Breast epithelium (tissue), 4 donors: ENCODE results near the gene CNTRL. TPM values are rescaled to one million over a fixed set of nuclear protein-coding genes. Genes with fewer than 3 reads are reported as not detected.
"Not testable (repeated sequence)": the region's sequence is repeated elsewhere in the genome, so short reads cannot be mapped to it uniquely, and the experiment has no call there.

ENCODE experiments used
- DNase-seq, 2 donors: peaks; one replicate each; pipeline ENCODE4 v3.0.0-alpha.2; 2019; ENCODE audit warnings: low spot score in 2 of 2
- H3K27ac ChIP-seq, 2 donors: fragments of 200-600 bp; sonication (generic) in 1 of 2; one replicate each; pipeline ENCODE4 v1.5.1; 2016 to 2019; ENCODE audit warnings: mild to moderate bottlenecking in 1 of 2
- H3K27me3 ChIP-seq, 2 donors: fragments of 200-600 bp; sonication (generic) in 1 of 2; one replicate each; pipeline versions ENCODE4 v1.5.1 to v1.6.0; 2017 to 2019; ENCODE audit warnings: control low read depth in 1 of 2, mild to moderate bottlenecking in 1 of 2
- H3K36me3 ChIP-seq: fragments of 200-600 bp; one replicate; pipeline ENCODE4 v1.5.1; 2019
- H3K4me1 ChIP-seq, 2 donors: fragments of 200-600 bp; sonication (generic); one replicate each; pipeline ENCODE4 v1.5.1; 2016 to 2019; ENCODE audit warnings: control low read depth in 1 of 2
- H3K4me3 ChIP-seq, 3 donors: fragments of 200-600 bp; sonication (generic); 1 replicate in 2 of 3; 2 replicates in 1 of 3; pipeline ENCODE4 v1.5.1; 2016 to 2019; ENCODE audit warnings: mild to moderate bottlenecking in 3 of 3, moderate library complexity in 2 of 3
- H3K9me3 ChIP-seq, 2 donors: fragments of 200-600 bp; sonication (generic) in 1 of 2; one replicate each; pipeline ENCODE4 v1.5.1; 2016 to 2019; ENCODE audit warnings: control low read depth in 1 of 2
- POLR2A ChIP-seq: fragments of 450-650 bp; IDR thresholded peaks from one replicate; pipeline ENCODE4 v1.6.1; 2016; ENCODE audit warnings: antibody characterized with exemption, mild to moderate bottlenecking, moderate library complexity
- POLR2AphosphoS5 ChIP-seq, 3 donors: sonication (generic); formaldehyde crosslinking; IDR thresholded peaks; one replicate each; pipeline ENCODE4 v1.6.1; 2017; ENCODE audit warnings: antibody characterized with exemption in 3 of 3
- intact Hi-C: fragments of 100-400 bp; cut with DNase I; formaldehyde crosslinking; loops from one replicate; pipeline ENCODE4 v1.15.1; 2023; ENCODE audit warnings: low total_unique reads
- total RNA-seq, 3 donors: library from RNA; depleted of rRNA; stranded (reverse); fragments of >200 nt; gene quantifications; one replicate each; pipeline ENCODE4 v1.1.0, GENCODE V29; 2016
- TF ChIP-seq, protein P1 (sequence below), 3 donors: fragments of 450-650 bp; IDR thresholded peaks; one replicate each; pipeline ENCODE4 v1.5.1; 2016 to 2017; ENCODE audit warnings: antibody characterized with exemption in 3 of 3, mild to moderate bottlenecking in 3 of 3, moderate library complexity in 3 of 3

Gene CNTRL
- total RNA-seq, 3 donors from 2014 or later: 18.4 to 26.8 (median 22.9) TPM

DNA sequence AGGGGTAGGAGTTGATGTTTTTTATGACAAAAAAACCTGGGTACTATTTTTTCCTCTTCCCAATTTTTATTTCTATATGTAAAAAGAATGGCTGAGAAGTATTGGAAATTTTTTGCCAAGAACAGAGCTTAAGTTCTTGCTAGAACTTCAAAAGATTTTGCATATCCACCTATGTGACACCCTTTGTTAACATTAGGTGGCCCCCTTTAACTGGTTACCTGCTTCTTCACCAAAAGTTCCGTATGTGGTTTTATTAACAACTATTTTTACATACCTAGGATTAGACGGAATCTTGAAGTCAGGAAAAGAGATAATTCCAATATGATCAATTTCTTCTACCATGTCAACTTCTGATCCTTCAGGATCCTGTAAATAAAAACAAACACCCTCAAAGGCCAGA is 40.2 kb upstream of the CNTRL start:
- no peaks in the 10 kb centered on the region for H3K4me1 ChIP-seq
- H3K27me3 ChIP-seq: no peaks in the 10 kb centered on the region
- TF ChIP-seq, protein P1, sequence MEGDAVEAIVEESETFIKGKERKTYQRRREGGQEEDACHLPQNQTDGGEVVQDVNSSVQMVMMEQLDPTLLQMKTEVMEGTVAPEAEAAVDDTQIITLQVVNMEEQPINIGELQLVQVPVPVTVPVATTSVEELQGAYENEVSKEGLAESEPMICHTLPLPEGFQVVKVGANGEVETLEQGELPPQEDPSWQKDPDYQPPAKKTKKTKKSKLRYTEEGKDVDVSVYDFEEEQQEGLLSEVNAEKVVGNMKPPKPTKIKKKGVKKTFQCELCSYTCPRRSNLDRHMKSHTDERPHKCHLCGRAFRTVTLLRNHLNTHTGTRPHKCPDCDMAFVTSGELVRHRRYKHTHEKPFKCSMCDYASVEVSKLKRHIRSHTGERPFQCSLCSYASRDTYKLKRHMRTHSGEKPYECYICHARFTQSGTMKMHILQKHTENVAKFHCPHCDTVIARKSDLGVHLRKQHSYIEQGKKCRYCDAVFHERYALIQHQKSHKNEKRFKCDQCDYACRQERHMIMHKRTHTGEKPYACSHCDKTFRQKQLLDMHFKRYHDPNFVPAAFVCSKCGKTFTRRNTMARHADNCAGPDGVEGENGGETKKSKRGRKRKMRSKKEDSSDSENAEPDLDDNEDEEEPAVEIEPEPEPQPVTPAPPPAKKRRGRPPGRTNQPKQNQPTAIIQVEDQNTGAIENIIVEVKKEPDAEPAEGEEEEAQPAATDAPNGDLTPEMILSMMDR (IDR thresholded peaks at IDR 0.05): no peak
- TF ChIP-seq POLR2A: no peak
- TF ChIP-seq POLR2AphosphoS5 (IDR thresholded peaks at IDR 0.05): no peak
- intact Hi-C loops: no loop called here
- H3K9me3 ChIP-seq: no peaks in the 10 kb centered on the region
- no peak overlapping the region for H3K27ac ChIP-seq
- H3K4me3 ChIP-seq: no peak overlapping the region
- DNase-seq: no peak
- no peaks in the 10 kb centered on the region for H3K36me3 ChIP-seq

DNA sequence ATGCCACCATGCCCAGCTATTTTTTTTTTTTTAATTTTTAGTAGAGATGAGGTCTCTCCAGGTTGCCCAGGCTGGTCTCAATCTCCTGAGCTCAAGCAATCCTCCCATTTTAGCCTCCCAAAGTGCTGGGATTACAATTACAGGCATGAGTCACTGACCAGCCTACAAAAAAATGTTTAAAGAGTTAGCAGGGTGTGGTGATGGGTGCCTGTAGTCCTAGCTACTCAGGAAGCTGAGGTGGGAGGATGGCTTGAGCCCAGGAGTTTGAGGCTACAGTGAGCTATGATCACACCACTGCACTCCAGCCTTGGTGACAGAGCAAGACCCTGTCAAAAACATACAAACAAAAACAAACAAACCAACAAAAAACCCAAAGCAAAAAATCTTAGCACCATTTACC is 39.0 kb upstream of the CNTRL start:
- H3K4me1 ChIP-seq, H3K27me3 ChIP-seq, H3K36me3 ChIP-seq, H3K27ac ChIP-seq, intact Hi-C loops, DNase-seq, H3K4me3 ChIP-seq, H3K9me3 ChIP-seq: not testable (repeated sequence)

DNA sequence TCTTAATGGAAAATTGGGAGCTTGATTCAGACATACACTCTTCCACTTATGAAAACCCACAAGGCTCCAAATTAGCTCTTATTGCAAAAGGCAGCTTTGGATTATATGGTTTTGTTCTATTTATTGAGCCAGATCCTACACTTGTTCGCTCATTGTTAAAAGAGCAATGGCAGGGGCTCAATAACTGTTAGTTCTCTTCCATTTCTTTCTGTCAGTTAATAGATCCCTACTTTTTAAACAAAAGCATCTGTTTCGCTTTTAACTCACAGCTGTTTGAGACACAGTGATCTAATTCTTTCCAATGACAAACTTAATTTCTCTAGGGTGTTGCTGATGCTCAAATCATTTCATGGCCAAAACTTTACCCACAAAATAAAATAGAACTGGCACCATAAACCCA is 36.4 kb upstream of the CNTRL start:
- no peak for DNase-seq
- intact Hi-C loops: no loop called here
- Histone ChIP-seq H3K27ac (no peak overlapping the region), H3K4me1 (no peaks in the 10 kb centered on the region), H3K36me3 (no peaks in the 10 kb centered on the region), H3K4me3 (no peak overlapping the region), H3K27me3 (no peaks in the 10 kb centered on the region), H3K9me3 (no peaks in the 10 kb centered on the region)
- TF ChIP-seq POLR2AphosphoS5 (IDR thresholded peaks at IDR 0.05) (no peak), POLR2A (no peak)
- TF ChIP-seq, protein P1 (IDR thresholded peaks at IDR 0.05): no peak

DNA sequence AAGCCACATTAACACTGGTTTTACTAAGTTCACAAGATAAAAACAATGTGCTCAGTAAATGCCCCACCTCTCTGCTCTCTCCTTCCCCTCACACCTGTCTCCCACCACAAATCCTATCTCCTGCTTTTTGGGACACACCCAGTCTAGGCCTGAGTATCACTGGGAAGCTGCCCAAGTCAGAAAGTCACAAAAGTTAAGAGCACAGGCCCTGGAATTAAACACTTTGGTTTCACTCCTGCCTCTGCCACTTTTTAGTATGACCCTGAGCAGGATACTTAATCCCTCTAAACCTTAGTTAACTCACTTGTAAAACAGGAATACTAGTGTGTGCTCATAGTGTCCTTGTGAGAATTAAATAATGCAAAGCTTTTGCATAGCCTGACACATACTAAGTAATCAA is 36.0 kb upstream of the CNTRL start:
- intact Hi-C loops: no loop called here
- no peaks in the 10 kb centered on the region for H3K27me3 ChIP-seq
- no peak overlapping the region for H3K4me3 ChIP-seq
- no peaks in the 10 kb centered on the region for H3K9me3 ChIP-seq
- H3K27ac ChIP-seq: no peak overlapping the region
- H3K4me1 ChIP-seq: no peaks in the 10 kb centered on the region
- H3K36me3 ChIP-seq: no peaks in the 10 kb centered on the region
- no peak for TF ChIP-seq POLR2A
- TF ChIP-seq, protein P1 (IDR thresholded peaks at IDR 0.05): no peak
- no peak for TF ChIP-seq POLR2AphosphoS5 (IDR thresholded peaks at IDR 0.05)
- no peak for DNase-seq

DNA sequence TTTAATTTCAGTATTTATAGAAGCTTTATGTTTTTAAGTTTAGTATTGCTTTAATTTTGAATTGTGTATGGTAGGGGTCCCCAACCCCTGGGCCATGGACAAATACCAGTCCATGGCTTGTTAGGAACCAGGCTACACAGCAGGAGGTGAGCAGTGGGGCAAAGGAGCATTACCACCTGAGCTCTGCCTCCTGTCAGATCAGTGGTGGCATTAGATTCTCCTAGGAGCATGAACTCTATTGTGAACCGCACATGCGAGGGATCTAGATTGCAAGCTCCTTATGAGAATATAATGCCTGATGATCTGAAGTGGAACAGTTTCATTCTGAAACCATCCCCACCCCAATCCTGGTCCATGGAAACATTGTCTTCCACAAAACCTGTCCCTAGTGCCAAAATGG is 26.6 kb upstream of the CNTRL start:
- no peak overlapping the region for H3K4me3 ChIP-seq
- H3K27me3 ChIP-seq: no peaks in the 10 kb centered on the region
- TF ChIP-seq, protein P1 (IDR thresholded peaks at IDR 0.05): no peak
- TF ChIP-seq POLR2A (no peak), POLR2AphosphoS5 (IDR thresholded peaks at IDR 0.05) (no peak)
- no peaks in the 10 kb centered on the region for H3K36me3 ChIP-seq
- H3K4me1 ChIP-seq: no peaks in the 10 kb centered on the region
- intact Hi-C loops: no loop called here
- no peak overlapping the region for H3K27ac ChIP-seq
- no peak for DNase-seq
- H3K9me3 ChIP-seq: no peaks in the 10 kb centered on the region

DNA sequence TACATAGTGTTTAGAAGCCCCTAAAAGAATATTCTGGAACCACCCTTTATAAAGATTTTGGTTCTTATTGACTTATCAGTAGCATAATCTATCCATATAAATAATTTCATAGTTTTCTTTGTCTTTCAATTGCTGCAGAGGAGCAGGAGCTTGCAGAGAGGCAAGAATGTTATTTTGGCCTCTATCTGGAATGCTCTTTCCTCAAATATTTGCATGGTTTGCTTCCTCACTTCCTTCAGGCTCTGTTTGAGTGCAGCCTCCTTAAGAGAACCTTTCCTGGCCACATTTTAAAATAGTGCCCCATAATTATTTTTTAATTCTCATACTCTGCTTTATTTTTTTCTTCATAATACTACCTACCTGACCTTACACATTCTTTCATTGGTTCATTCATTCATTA is 26.1 kb upstream of the CNTRL start:
- no peak for DNase-seq
- Histone ChIP-seq H3K9me3 (no peaks in the 10 kb centered on the region), H3K4me1 (no peaks in the 10 kb centered on the region), H3K27ac (no peak overlapping the region), H3K27me3 (no peaks in the 10 kb centered on the region), H3K4me3 (no peak overlapping the region), H3K36me3 (no peaks in the 10 kb centered on the region)
- intact Hi-C loops: no loop called here
- TF ChIP-seq POLR2A (no peak), POLR2AphosphoS5 (IDR thresholded peaks at IDR 0.05) (no peak)
- TF ChIP-seq, protein P1 (IDR thresholded peaks at IDR 0.05): no peak
